CD4-positive, alpha-beta T cell (primary cell): ENCODE measurements around the gene C19orf81. TPM values are rescaled to one million over a fixed set of nuclear protein-coding genes. Genes with fewer than 3 reads are reported as not detected.

ENCODE experiments used
- ATAC-seq: fragments of 200-7000 bp; cut with Tn5 transposase; one replicate; pipeline ENCODE4 v1.10.0; 2022; ENCODE audit warnings: mild to moderate bottlenecking; ENCODE audit not compliant: poor library complexity
- CTCF ChIA-PET: fragments of 350-600 bp; sonication (Branson Sonifier 250); formaldehyde crosslinking; loops from one replicate; lab custom pipeline; 2021; ENCODE audit warnings: antibody characterized with exemption, inconsistent platforms; lab: Charles Lee
- POLR2A ChIA-PET: fragments of 350-600 bp; sonication (Branson Sonifier 250); formaldehyde crosslinking; loops from one replicate; lab custom pipeline; 2021; ENCODE audit warnings: antibody characterized with exemption, inconsistent platforms; lab: Charles Lee
- DNase-seq, 14 experiments: peaks; one replicate each; pipeline ENCODE4 v3.0.0-alpha.2; 2013 to 2020; ENCODE audit warnings: mixed read lengths in 2 of 14
- H3K27ac ChIP-seq, 2 donors: one replicate each; pipeline versions ENCODE4 v1.5.1 to v1.7.0; 2013; ENCODE audit warnings: low read length in 2 of 2, low read depth in 1 of 2, mild to moderate bottlenecking in 1 of 2
- H3K27me3 ChIP-seq, 2 experiments: 1 replicate in 1 of 2; 2 replicates in 1 of 2; pipeline versions ENCODE4 v1.6.1 to v1.7.0; 2013; ENCODE audit warnings: low read length in 2 of 2, control low read depth in 1 of 2, mild to moderate bottlenecking in 1 of 2, moderate library complexity in 1 of 2; ENCODE audit not compliant: insufficient read depth in 2 of 2, control insufficient read depth in 1 of 2
- H3K36me3 ChIP-seq: one replicate; pipeline ENCODE4 v1.6.1; 2013; ENCODE audit warnings: low read length, control low read depth; ENCODE audit not compliant: insufficient read depth
- H3K4me1 ChIP-seq: one replicate; pipeline ENCODE4 v1.6.1; 2013; ENCODE audit warnings: low read length, control low read depth; ENCODE audit not compliant: insufficient read depth
- H3K4me3 ChIP-seq: one replicate; pipeline ENCODE4 v1.5.1; 2013; ENCODE audit warnings: mild to moderate bottlenecking, low read length, moderate library complexity
- H3K9me3 ChIP-seq, 2 experiments: 1 replicate in 1 of 2; 2 replicates in 1 of 2; pipeline versions ENCODE4 v1.6.1 to v1.7.0; 2013; ENCODE audit warnings: low read length in 2 of 2, mild to moderate bottlenecking in 2 of 2, control low read depth in 1 of 2, moderate library complexity in 1 of 2; ENCODE audit not compliant: control insufficient read depth in 1 of 2, insufficient read depth in 1 of 2
- H3K27ac Mint-ChIP-seq: one replicate; pipeline ENCODE4 v1.8.0; 2020; ENCODE audit warnings: mixed read lengths
- H3K27me3 Mint-ChIP-seq: one replicate; pipeline ENCODE4 v1.8.0; 2021; ENCODE audit warnings: mixed read lengths
- H3K36me3 Mint-ChIP-seq: one replicate; pipeline ENCODE4 v1.8.0; 2021; ENCODE audit warnings: low read depth, mixed read lengths
- H3K4me1 Mint-ChIP-seq: one replicate; pipeline ENCODE4 v1.8.0; 2021; ENCODE audit warnings: low read depth, mixed read lengths
- H3K4me3 Mint-ChIP-seq: one replicate; pipeline ENCODE4 v1.8.0; 2020; ENCODE audit warnings: mild to moderate bottlenecking, mixed read lengths
- H3K9me3 Mint-ChIP-seq: one replicate; pipeline ENCODE4 v1.8.0; 2020; ENCODE audit warnings: mixed read lengths
- intact Hi-C, 2 experiments: fragments of 100-400 bp; cut with DNase I in 1 of 2; cut with micrococcal nuclease in 1 of 2; formaldehyde crosslinking; loops; one replicate each; pipeline versions ENCODE4 v1.15.1 to v1.9.0; 2023 to 2025; cut with DNase I, micrococcal nuclease
- polyA plus RNA-seq, 2 donors: library from polyadenylated mRNA; unstranded; fragments of 120-200 nt; gene quantifications; one replicate each; pipeline ENCODE4 v1.2.1, GENCODE V29; 2013
- total RNA-seq, 174 experiments: library from RNA in 2 of 174; stranded (reverse) in 2 of 174; gene quantifications; one replicate each; pipeline ENCODE4 v1.2.3 and lab custom pipeline; 2021 to 2026
- TF ChIP-seq, protein P1 (sequence below): fragments of 200-600 bp; IDR thresholded peaks from one replicate; pipeline ENCODE4 v1.8.0; 2022; ENCODE audit warnings: antibody characterized with exemption, mild to moderate bottlenecking

C19orf81 gene
- not detected for total RNA-seq
- polyA plus RNA-seq (2013, experiment 1 of 2), result not detected
- 0.20 TPM for polyA plus RNA-seq (2013, experiment 2 of 2)
- total RNA-seq (lab: John Stamatoyannopoulos, UW), result 0 to 0.47 (median 0) reads per million in 172 experiments

DNA sequence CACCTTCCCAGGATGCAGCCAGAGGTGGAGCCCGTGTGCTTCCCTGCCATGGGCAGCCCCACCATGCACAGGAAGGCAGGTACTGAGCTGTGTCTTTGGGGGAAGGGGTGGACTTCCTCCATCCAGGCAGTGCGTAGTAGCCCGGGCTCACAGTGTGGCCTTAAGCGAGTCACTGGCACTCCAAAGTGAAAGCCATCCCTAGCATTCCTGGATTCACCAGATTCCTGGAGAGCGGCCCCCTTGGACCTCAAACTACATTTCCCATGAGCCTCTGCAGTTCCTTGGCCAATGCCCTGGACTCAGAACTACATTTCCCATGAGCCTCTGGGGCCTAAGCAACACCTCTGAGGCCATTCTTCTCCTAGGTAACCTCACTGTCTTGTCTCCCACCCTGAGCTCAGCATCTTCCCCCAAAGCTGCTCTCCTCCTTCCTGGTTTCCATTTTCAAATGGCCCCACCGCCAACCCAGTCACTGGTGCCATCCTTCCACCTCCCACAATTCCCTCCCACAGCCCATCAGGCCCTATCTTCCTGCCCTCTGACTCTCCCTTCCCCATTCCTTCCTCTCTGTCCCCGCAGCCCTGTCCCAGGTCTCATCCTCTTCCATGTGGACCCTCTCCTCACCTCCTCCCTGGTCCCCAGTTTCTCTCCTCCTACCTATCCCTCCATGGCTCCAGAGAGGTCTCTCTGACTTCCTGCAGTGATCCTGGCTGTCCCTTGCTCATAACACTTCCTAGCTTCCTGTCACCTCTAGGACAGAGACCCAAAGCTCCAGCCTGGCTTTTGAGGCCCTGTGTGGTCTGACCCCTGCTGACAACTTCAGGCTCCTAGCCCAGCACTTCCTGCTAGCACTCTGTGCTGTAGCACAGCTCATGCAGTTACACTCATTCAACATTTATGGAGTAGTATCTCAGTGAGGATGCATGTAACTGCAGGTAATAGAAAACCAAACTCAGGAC is at the start of gene C19orf81:
Gene C19orf81, plus strand, starts transcription at position 13 of the 959 bp plus-strand sequence. Its CDS starts 0 bp downstream, at position 13.
- intact Hi-C loops, result no loop called here
- ChIA-PET POLR2A (no interaction called here), CTCF (no interaction called here)
- no peak within 1 kb of the TSS for H3K27ac ChIP-seq
- Mint-ChIP-seq H3K27me3 (peaks cover 57% of the 10 kb centered on the region), H3K4me1 (no peaks in the 10 kb centered on the region), H3K4me3 (no peak within 1 kb of the TSS), H3K27ac (no peak within 1 kb of the TSS), H3K9me3 (peaks cover under 1% of the 10 kb centered on the region), H3K36me3 (no peaks in the 10 kb centered on the region)
- TF ChIP-seq, protein P1, sequence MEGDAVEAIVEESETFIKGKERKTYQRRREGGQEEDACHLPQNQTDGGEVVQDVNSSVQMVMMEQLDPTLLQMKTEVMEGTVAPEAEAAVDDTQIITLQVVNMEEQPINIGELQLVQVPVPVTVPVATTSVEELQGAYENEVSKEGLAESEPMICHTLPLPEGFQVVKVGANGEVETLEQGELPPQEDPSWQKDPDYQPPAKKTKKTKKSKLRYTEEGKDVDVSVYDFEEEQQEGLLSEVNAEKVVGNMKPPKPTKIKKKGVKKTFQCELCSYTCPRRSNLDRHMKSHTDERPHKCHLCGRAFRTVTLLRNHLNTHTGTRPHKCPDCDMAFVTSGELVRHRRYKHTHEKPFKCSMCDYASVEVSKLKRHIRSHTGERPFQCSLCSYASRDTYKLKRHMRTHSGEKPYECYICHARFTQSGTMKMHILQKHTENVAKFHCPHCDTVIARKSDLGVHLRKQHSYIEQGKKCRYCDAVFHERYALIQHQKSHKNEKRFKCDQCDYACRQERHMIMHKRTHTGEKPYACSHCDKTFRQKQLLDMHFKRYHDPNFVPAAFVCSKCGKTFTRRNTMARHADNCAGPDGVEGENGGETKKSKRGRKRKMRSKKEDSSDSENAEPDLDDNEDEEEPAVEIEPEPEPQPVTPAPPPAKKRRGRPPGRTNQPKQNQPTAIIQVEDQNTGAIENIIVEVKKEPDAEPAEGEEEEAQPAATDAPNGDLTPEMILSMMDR, result no peak
- H3K36me3 ChIP-seq, result no peaks in the 10 kb centered on the region
- ATAC-seq (no peak), DNase-seq (no peak)
- H3K4me3 ChIP-seq, result no peak within 1 kb of the TSS
- H3K9me3 ChIP-seq, result peaks cover 3 to 24% of the 10 kb centered on the region in 2 experiments
- H3K27me3 ChIP-seq, result peaks cover 21 to 42% of the 10 kb centered on the region in 2 experiments
- no peaks in the 10 kb centered on the region for H3K4me1 ChIP-seq

DNA sequence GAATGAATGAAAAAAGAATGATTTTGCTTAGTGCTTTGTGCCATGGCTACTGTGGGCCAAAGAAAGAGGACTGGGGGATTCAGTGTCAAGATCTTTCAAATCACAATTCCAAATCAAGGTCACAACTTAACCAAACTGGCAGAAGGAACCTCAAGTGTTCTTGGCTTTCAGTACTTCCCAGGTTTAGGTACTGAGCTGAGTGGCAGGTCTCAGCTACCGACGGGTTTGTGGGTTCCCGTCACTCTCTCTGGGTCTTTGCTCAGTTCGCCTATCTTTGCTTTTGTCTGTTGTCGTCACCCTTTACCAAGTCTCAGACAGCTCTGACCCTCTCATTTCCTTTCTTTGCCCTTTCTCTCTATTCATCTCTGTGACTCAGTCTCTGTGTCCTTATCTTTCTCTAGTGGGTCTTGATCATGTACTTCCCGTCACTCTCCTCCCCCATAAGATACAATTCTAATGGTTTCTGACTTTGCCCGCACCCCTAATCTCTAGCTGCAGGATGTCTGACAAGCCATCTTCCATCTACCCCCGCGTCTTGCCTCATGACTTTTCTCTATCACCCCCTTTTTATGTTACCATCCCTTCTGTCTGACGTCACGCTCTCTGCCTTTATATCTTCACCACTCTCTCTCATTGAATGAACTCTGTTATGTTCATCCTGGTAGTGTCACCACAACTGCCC is 47.7 kb upstream of the C19orf81 start:
- Mint-ChIP-seq H3K27ac (no peak overlapping the region), H3K4me1 (no peaks in the 10 kb centered on the region), H3K4me3 (no peak overlapping the region), H3K27me3 (peaks cover 67% of the 10 kb centered on the region), H3K36me3 (no peaks in the 10 kb centered on the region), H3K9me3 (no peaks in the 10 kb centered on the region)
- no peak overlapping the region for H3K4me3 ChIP-seq
- peaks cover 0 to 8% of the 10 kb centered on the region in 2 experiments for H3K9me3 ChIP-seq
- intact Hi-C loops, result no loop called here
- no peak overlapping the region for H3K27ac ChIP-seq
- H3K36me3 ChIP-seq, result no peaks in the 10 kb centered on the region
- H3K4me1 ChIP-seq, result no peaks in the 10 kb centered on the region
- ChIA-PET CTCF (no interaction called here), POLR2A (no interaction called here)
- DNase-seq (no peak), ATAC-seq (no peak)
- peaks cover 10 to 20% of the 10 kb centered on the region in 2 experiments for H3K27me3 ChIP-seq
- TF ChIP-seq, protein P1, result no peak

DNA sequence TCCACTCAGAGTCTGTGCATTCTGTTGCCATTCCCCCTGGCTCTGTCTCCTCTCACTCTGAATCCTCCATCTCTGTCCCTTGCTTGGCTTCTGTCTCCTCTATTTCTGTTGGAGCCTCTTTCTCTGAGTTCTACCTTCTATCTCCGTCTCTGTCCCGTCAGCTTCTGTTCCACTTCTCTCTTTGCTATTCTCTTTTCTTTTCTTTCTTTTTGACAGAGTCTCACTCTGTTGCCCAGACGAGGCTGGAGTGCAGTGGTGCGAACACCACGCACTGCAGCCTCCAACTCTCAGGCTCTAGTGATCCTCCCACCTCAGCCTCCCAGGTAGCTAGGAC is 47.2 kb upstream of the C19orf81 start:
- Histone ChIP-seq H3K27me3 (peaks cover 11 to 25% of the 10 kb centered on the region in 2 experiments), H3K27ac (no peak overlapping the region), H3K4me1 (no peaks in the 10 kb centered on the region), H3K9me3 (peaks cover 0 to 12% of the 10 kb centered on the region in 2 experiments), H3K4me3 (no peak overlapping the region), H3K36me3 (no peaks in the 10 kb centered on the region)
- CTCF ChIA-PET, result no interaction called here
- peaks cover 69% of the 10 kb centered on the region for H3K27me3 Mint-ChIP-seq
- DNase-seq (no peak), ATAC-seq (no peak)
- TF ChIP-seq, protein P1, result no peak
- intact Hi-C loops, result no loop called here
- no peaks in the 10 kb centered on the region for H3K9me3 Mint-ChIP-seq
- POLR2A ChIA-PET, result no interaction called here
- H3K36me3 Mint-ChIP-seq, result no peaks in the 10 kb centered on the region
- H3K4me3 Mint-ChIP-seq, result no peak overlapping the region
- H3K4me1 Mint-ChIP-seq, result no peaks in the 10 kb centered on the region
- no peak overlapping the region for H3K27ac Mint-ChIP-seq
